Panc1 (cell line): ENCODE data around the gene COMMD9. TPM values are rescaled to one million over a fixed set of nuclear protein-coding genes. Genes with fewer than 3 reads are reported as not detected.

Experiments used
- ATAC-seq: fragments of 200-7000 bp; cut with Tn5 transposase; 2 replicates; pipeline ENCODE4 v1.9.1; 2020; ENCODE audit warnings: mild to moderate bottlenecking, moderate library complexity
- BruUV-seq: library from RNA; stranded (reverse); fragments of 400-500 nt; replicated peaks from 2 replicates; lab custom pipeline; 2021; lab: Mats Ljungman, UMichigan
- CTCF ChIA-PET: fragments of 300-600 bp; sonication (Branson Sonifier 250); formaldehyde crosslinking; loops from one replicate; lab custom pipeline; 2022; ENCODE audit warnings: antibody characterized with exemption; lab: Charles Lee
- POLR2A ChIA-PET: fragments of 300-600 bp; sonication (Branson Sonifier 250); formaldehyde crosslinking; loops from one replicate; lab custom pipeline; 2022; ENCODE audit warnings: antibody characterized with exemption; lab: Charles Lee
- DNase-seq: peaks from one replicate; pipeline ENCODE4 v3.0.0-alpha.2; 2010; ENCODE audit warnings: low read depth, low spot score
- H3K27ac ChIP-seq: 2 replicates; pipeline ENCODE4 v1.5.1; 2011; ENCODE audit warnings: mild to moderate bottlenecking, low read length, inconsistent platforms
- H3K27me3 ChIP-seq: fragments of 200-500 bp; sonication (Bioruptor generic); 2 replicates; pipeline ENCODE4 v1.6.0; 2014; ENCODE audit warnings: low read length, inconsistent platforms; ENCODE audit not compliant: control insufficient read depth, insufficient read depth
- H3K36me3 ChIP-seq: fragments of 200-500 bp; sonication (Bioruptor generic); 2 replicates; pipeline ENCODE4 v1.5.1; 2014; ENCODE audit warnings: inconsistent platforms, mild to moderate bottlenecking, low read length, moderate library complexity; ENCODE audit not compliant: control insufficient read depth, insufficient read depth
- H3K4me1 ChIP-seq: 2 replicates; pipeline ENCODE4 v1.5.1; 2011; ENCODE audit warnings: inconsistent platforms, mild to moderate bottlenecking, low read length, moderate library complexity; ENCODE audit not compliant: control insufficient read depth, insufficient read depth
- H3K4me3 ChIP-seq, 2 experiments: 2 replicates each; pipeline ENCODE4 v1.5.1; 2011 to 2012; ENCODE audit warnings: low read depth in 2 of 2, low read length in 2 of 2, mild to moderate bottlenecking in 2 of 2, inconsistent platforms in 1 of 2, moderate library complexity in 1 of 2
- H3K9me3 ChIP-seq: fragments of 200-500 bp; sonication (Bioruptor generic); 2 replicates; pipeline ENCODE4 v1.5.1; 2014; ENCODE audit warnings: low read depth, mild to moderate bottlenecking, inconsistent platforms, low read length, moderate library complexity; ENCODE audit not compliant: control insufficient read depth, insufficient read depth
- CTCF ChIP-seq: fragments of 450-650 bp; IDR thresholded peaks from 2 replicates; pipeline ENCODE4 v1.5.1; 2017; ENCODE audit warnings: mild to moderate bottlenecking
- POLR2AphosphoS5 ChIP-seq: IDR thresholded peaks from 2 replicates; pipeline ENCODE4 v1.6.1; 2012; ENCODE audit warnings: mild to moderate bottlenecking, low read depth, low read length, moderate library complexity
- REST ChIP-seq, 2 experiments: IDR thresholded peaks; 2 replicates each; pipeline ENCODE4 v1.6.1; 2011 to 2012; ENCODE audit warnings: low read depth in 2 of 2, control low read depth in 1 of 2, low read length in 1 of 2, mild to moderate bottlenecking in 1 of 2, moderate library complexity in 1 of 2; ENCODE audit not compliant: insufficient read depth in 1 of 2
- SIN3A ChIP-seq: IDR thresholded peaks from 2 replicates; pipeline ENCODE4 v1.6.1; 2012; ENCODE audit warnings: low read depth, mild to moderate bottlenecking, low read length, moderate library complexity, borderline replicate concordance; ENCODE audit not compliant: insufficient read depth
- TCF7L2 ChIP-seq: IDR thresholded peaks from 2 replicates; pipeline ENCODE4 v1.6.1; 2011; ENCODE audit warnings: mild to moderate bottlenecking, low read depth, low read length, inconsistent platforms
- in situ Hi-C: cut with HindIII; loops from 2 replicates; pipeline ENCODE4 v1.10.0; 2016; ENCODE audit warnings: low sequenced_read_pairs, low pct_unique_long_range_greater_than_20kb
- intact Hi-C: fragments of 100-400 bp; cut with micrococcal nuclease; formaldehyde crosslinking; loops from one replicate; pipeline ENCODE4 v1.10.0; 2022; ENCODE audit not compliant: unreplicated experiment
- total RNA-seq: library from RNA; stranded (reverse); gene quantifications from one replicate; pipeline ENCODE4 v1.2.1, GENCODE V29; 2021; ENCODE audit not compliant: unreplicated experiment

COMMD9 gene
- total RNA-seq, 1 experiment from 2014 or later = 41.8 TPM

GRCh38 chr11:36313750-36314433 lies 24.7 kb upstream of the COMMD9 start:
- no peaks in the 10 kb centered on the region for H3K9me3 ChIP-seq
- no peak for TF ChIP-seq TCF7L2
- no peak for TF ChIP-seq CTCF
- TF ChIP-seq POLR2AphosphoS5 = no peak
- TF ChIP-seq SIN3A = no peak
- TF ChIP-seq REST (IDR thresholded peaks at IDR 0.05; ENCODE audit: insufficient read depth in 1 of 2, low read depth in 2 of 2, low read length in 1 of 2) = no peak
- CTCF ChIA-PET = interaction anchor here (0.5 kb wide), 1 partner anchor 181 kb away, joined by 7 read pairs; no protein-coding TSS in a partner anchor
- intact Hi-C loops (no loop called here), in situ Hi-C loops (no loop called here)
- no TSS peak for BruUV-seq
- H3K27me3 ChIP-seq = peaks cover 48% of the 10 kb centered on the region
- no peak for DNase-seq
- H3K4me3 ChIP-seq = no peak overlapping the region
- POLR2A ChIA-PET = no interaction called here
- no peaks in the 10 kb centered on the region for H3K4me1 ChIP-seq
- H3K27ac ChIP-seq = no peak overlapping the region
- ATAC-seq = no peak
- H3K36me3 ChIP-seq = no peaks in the 10 kb centered on the region

GRCh38 chr11:36312611-36313472 lies 23.6 kb upstream of the COMMD9 start:
- H3K27me3 ChIP-seq = peaks cover 40% of the 10 kb centered on the region
- H3K4me1 ChIP-seq = no peaks in the 10 kb centered on the region
- no peak overlapping the region for H3K4me3 ChIP-seq
- H3K27ac ChIP-seq = no peak overlapping the region
- no peaks in the 10 kb centered on the region for H3K36me3 ChIP-seq
- ATAC-seq (no peak), DNase-seq (no peak)
- no TSS peak for BruUV-seq
- intact Hi-C loops = no loop called here
- CTCF ChIA-PET = no interaction called here
- H3K9me3 ChIP-seq = no peaks in the 10 kb centered on the region
- no peak for TF ChIP-seq POLR2AphosphoS5
- TF ChIP-seq REST (IDR thresholded peaks at IDR 0.05; ENCODE audit: insufficient read depth in 1 of 2, low read depth in 2 of 2, low read length in 1 of 2) = no peak
- TF ChIP-seq SIN3A = no peak
- TF ChIP-seq CTCF = no peak
- no peak for TF ChIP-seq TCF7L2
- POLR2A ChIA-PET = no interaction called here
- in situ Hi-C loops = no loop called here
